T-helper 1 cell treated with Interleukin-12 subunit alpha and Interleukin-12 subunit beta and Interleukin-4 antibody, amounts not matched to agents 30 ng/mL and 1 ng/mL, for 36 hours (primary cell): Measurements from ENCODE around the gene TSGA10IP. TPM values are rescaled to one million over a fixed set of nuclear protein-coding genes. Genes with fewer than 3 reads are reported as not detected.

ENCODE experiments used
- intact Hi-C: fragments of 100-400 bp; cut with micrococcal nuclease; formaldehyde crosslinking; loops from one replicate; pipeline ENCODE4 v1.15.1; 2024
- total RNA-seq: library from RNA; stranded (reverse); gene quantifications from 2 replicates; pipeline ENCODE4 v1.2.3, GENCODE V29; 2022

Gene TSGA10IP
- total RNA-seq, 1 donor from 2014 or later, result not detected

DNA sequence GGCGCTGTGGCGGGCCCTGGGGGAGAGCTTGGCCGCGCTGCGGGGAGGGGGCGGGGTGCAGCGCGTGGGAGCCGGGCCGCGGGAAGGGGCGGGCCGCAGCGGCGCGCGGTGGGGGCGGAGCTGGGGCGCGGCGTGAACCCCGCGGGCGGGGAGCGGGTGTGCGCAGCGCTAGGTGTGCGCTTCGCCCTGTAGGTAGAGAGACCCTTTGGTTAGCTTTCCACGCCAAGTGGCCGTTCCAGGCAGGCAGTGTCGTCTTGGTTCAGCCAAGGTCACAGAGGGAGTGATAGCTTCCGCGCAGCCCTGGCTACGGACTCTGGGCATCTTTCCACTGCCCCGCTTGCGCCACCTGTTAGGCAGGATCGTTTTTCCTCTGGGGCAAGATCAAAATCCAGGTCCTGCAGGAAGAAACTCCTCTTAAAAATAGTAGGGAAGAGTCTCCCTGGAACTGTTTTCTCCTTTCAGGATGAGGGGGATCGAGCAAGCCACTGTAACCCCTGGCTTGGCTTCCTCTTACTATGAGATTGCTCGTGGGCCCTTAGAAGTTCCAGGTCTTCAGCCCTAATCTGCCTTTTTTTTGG, 57.5 kb downstream of the TSGA10IP start:
- intact Hi-C loops, result loop anchor here (1.0 kb wide), 16 partner anchors 13 to 432 kb away; partner anchors contain the start of genes C11orf68, CFL1, DRAP1 and FIBP

DNA sequence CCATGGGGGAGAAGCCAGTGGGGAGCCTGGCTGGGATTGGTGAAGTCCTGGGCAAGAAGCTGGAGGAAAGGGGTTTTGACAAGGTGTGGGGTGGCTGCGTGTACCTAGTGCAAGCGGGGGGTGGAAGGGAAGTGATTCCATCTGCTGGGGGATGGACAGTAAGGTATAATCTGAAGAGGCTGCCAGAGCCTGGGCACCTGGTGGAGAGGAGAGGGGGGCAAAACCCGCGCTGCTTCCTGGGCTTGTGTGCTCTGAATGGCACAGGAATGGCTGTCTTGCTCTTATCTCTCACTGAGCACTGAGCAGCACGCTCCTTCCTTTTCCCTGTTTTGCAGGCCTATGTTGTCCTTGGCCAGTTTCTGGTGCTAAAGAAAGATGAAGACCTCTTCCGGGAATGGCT, 58.0 kb downstream of the TSGA10IP start:
- intact Hi-C loops, result no loop called here

DNA sequence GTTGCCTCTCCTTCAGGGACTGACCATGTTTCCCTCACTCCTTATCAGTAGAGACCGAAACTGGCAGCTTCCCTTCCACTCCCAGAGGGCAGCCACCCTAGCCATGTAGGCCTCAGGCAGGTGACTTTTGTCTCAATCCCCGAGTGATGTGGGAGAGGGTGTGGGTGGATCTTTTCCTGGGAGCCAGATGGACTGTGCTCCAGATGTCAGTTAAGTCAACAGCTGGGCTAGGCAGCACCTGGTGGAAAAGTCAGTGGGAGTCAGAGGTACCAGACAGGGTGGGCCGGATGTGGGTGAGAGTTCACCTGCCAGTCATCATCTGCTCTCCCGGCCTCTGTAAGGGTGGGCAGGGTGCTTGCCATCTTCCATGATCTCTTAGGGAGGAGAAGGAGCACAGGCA, 58.9 kb downstream of the TSGA10IP start:
- intact Hi-C loops, result no loop called here

DNA sequence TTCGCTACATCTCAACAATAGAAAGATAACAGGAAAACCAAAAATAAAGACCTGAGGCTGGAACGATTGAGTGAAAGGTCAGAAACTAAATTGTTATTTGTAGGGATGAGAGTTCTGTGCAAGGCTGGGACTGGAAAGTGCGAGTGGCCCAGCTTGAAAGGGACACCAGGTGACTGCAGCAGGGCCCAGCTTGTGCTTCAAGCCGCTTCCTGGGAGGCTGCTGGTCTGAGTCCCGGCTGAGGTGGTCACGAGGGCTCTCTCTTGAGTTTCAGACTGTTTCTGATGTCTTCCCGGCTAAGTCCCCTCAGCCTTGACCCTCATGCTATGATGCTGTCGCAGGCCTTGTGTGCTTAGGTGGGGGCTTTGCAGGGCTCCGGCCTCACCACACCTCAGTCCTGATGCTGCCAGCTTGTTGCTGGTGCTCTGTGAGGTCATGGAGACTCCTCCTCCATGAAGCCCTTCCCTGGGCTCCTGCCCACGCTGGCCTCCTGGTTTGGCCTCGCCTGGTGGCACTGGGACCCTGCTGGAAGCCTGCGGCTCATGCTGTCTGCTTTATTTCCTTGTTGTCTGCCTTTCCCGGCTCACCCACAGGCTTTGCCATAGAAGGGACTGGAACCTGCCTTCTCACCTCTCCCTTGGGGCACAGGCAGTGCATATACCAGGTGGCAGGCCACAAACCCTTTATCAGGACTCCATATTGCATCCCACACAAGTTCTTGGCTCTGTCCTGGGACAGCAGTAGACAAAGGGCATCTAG, 61.0 kb downstream of the TSGA10IP start:
- intact Hi-C loops, result no loop called here

DNA sequence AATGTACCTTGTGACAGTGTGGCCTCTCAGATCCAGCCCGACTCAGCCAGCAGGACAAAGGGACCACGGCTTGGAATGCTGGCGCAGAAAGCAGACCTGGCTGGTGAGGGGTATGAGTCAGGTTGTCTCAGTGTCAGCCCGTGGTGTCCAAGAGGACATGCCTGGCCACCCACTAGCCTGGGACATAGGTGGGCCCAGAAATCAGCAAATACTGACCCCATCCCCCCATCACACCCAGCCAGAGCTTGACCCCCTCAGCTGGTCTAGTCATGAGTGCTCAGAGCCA, 61.6 kb downstream of the TSGA10IP start:
- intact Hi-C loops, result no loop called here

DNA sequence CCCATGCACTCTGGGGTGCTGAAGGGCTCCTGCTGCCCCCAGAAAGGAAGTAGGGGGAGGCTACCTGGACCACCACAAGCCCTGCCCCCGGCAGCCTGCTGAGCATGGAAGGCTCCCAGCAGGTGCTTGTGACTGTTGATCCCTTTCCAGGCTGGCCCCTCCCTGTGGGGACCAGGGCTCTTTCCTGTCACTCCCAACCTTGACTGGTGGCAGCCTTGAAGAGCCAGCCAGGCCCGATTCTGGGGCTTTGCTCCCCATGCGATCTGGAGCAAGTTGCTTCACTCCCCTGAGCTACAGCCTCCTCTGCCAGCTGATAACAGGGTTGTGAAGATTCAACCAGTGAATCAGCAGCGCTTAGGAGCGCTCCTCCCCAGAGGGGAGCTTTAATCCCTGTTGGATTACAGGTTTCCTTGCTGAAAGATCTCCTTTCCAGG, 61.9 kb downstream of the TSGA10IP start:
- intact Hi-C loops, result no loop called here

DNA sequence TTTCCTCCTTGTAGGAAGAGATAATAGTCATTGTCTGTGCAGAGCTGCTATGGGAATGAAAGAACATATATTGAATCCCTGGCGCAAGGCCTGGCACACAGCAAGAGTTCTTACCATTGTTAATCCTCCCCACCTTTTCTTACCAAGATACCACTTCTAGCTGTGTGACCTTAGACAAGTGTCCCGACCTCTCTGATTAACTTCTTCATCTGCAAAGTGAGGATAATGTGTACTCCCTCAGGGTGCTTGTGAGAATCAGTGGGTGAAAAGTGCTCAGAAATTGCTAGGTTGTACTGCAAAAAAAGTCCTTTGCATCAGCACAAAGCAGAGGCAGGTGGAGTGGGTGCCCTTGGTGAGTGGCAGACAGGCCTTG, 62.8 kb downstream of the TSGA10IP start:
- intact Hi-C loops, result no loop called here

DNA sequence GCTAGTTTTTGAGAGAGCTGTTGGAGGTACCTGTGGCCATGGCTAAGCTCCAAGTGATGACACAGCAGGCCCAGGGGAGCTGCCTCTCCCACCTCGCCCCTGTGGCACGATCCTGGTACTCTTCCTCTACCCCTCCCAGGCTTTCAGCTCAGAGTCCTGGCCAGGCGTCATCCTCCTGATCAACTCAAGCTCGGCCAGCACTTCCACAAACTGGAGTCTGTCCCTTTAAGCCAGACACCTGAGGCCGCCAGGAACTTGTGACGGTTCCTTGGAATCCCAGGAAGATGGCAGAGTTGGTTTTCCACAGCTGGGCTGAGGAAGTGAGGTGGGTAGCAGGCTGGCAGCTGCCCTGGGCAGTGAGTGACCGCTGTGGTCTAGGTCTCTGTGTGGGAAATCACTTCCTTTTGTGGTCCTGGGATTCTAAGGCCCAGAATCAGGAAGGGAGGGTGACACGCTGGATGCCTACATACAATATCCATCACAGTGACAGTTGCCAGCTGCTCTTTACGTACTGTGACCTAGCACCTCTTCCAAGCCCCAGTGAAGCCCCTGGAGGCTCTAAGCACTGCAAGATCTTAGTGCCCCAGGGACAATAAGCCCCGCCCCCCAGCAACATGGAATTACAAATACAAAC, 63.3 kb downstream of the TSGA10IP start:
- intact Hi-C loops, result no loop called here

Other genes with a start within 250 kb of the TSGA10IP start
- 69.8 and 83.5 TPM in 2 replicates for gene KAT5, start 233.2 kb upstream of the TSGA10IP start, total RNA-seq
- gene RNASEH2C, start 224.7 kb upstream of the TSGA10IP start, total RNA-seq, result 82.4 and 82.8 TPM in 2 replicates
- gene AP5B1, start 164.5 kb upstream of the TSGA10IP start, total RNA-seq, result 18.0 and 18.1 TPM in 2 replicates
- not detected in 2 replicates for gene OVOL1, start 158.4 kb upstream of the TSGA10IP start, total RNA-seq
- gene SNX32, start 111.5 kb upstream of the TSGA10IP start, total RNA-seq, result 2.3 and 2.9 TPM in 2 replicates
- gene CFL1, start 87.3 kb upstream of the TSGA10IP start, total RNA-seq, result 1,611 and 1,643 TPM in 2 replicates
- gene MUS81, start 85.0 kb upstream of the TSGA10IP start, total RNA-seq, result 100 and 103 TPM in 2 replicates
- 7.2 TPM in 2 replicates for gene EFEMP2, start 72.7 kb upstream of the TSGA10IP start, total RNA-seq
- 28.8 and 29.5 TPM in 2 replicates for gene CTSW, start 65.6 kb upstream of the TSGA10IP start, total RNA-seq
- 85.3 and 88.7 TPM in 2 replicates for gene FIBP, start 57.0 kb upstream of the TSGA10IP start, total RNA-seq
- gene CCDC85B, start 54.8 kb upstream of the TSGA10IP start, total RNA-seq, result 46.9 and 47.7 TPM in 2 replicates
- gene FOSL1, start 45.1 kb upstream of the TSGA10IP start, total RNA-seq, result 3.0 and 6.0 TPM in 2 replicates
- gene C11orf68, start 26.4 kb upstream of the TSGA10IP start, total RNA-seq, result 29.3 and 29.5 TPM in 2 replicates
- 160 and 165 TPM in 2 replicates for gene DRAP1, start 26.1 kb upstream of the TSGA10IP start, total RNA-seq
- gene SART1, start 16.3 kb downstream of the TSGA10IP start, total RNA-seq, result 82.5 and 84.9 TPM in 2 replicates
- gene EIF1AD, start 56.7 kb downstream of the TSGA10IP start, total RNA-seq, result 48.8 and 53.5 TPM in 2 replicates
- gene BANF1, start 57.0 kb downstream of the TSGA10IP start, total RNA-seq, result 217 and 224 TPM in 2 replicates
- gene CST6, start 66.5 kb downstream of the TSGA10IP start, total RNA-seq, result 0.59 and 0.66 TPM in 2 replicates
- gene CATSPER1, start 81.0 kb downstream of the TSGA10IP start, total RNA-seq, result 0.32 TPM in 1 of 2 replicates, not detected in the other
- gene GAL3ST3, start 103.7 kb downstream of the TSGA10IP start, total RNA-seq, result not detected in 2 replicates
- gene SF3B2, start 106.9 kb downstream of the TSGA10IP start, total RNA-seq, result 218 and 235 TPM in 2 replicates
- 90.5 and 91.2 TPM in 2 replicates for gene PACS1, start 124.8 kb downstream of the TSGA10IP start, total RNA-seq